Hepatocyte (in vitro differentiated cells): Measurements from ENCODE around the gene KIAA0825. TPM values are rescaled to one million over a fixed set of nuclear protein-coding genes. Genes with fewer than 3 reads are reported as not detected.

Experiments
- DNase-seq: peaks from one replicate; pipeline ENCODE4 v3.0.0-alpha.2; 2016; ENCODE audit warnings: low spot score
- H2AFZ ChIP-seq: fragments of 200-600 bp; sonication (generic); 2 replicates; pipeline ENCODE4 v1.6.0; 2016; ENCODE audit warnings: antibody characterized with exemption, mild to moderate bottlenecking
- H3K27ac ChIP-seq: fragments of 200-600 bp; sonication (generic); 2 replicates; pipeline ENCODE4 v1.5.1; 2016; ENCODE audit warnings: mild to moderate bottlenecking
- H3K27me3 ChIP-seq: fragments of 200-600 bp; sonication (generic); 2 replicates; pipeline ENCODE4 v1.6.1; 2016
- H3K36me3 ChIP-seq: fragments of 200-600 bp; sonication (generic); replicated peaks from 2 replicates; pipeline ENCODE4 v1.5.1; 2016; ENCODE audit warnings: low read depth; ENCODE audit not compliant: insufficient read depth
- H3K4me1 ChIP-seq: fragments of 200-600 bp; sonication (generic); 2 replicates; pipeline ENCODE4 v1.5.1; 2016; ENCODE audit warnings: mild to moderate bottlenecking, moderate library complexity; ENCODE audit not compliant: insufficient read depth
- H3K4me2 ChIP-seq: fragments of 200-600 bp; sonication (generic); 2 replicates; pipeline ENCODE4 v1.6.0; 2016
- H3K4me3 ChIP-seq: fragments of 200-600 bp; sonication (generic); 2 replicates; pipeline ENCODE4 v1.5.1; 2016; ENCODE audit warnings: mild to moderate bottlenecking
- H3K79me2 ChIP-seq: fragments of 200-600 bp; sonication (generic); 2 replicates; pipeline ENCODE4 v1.6.0; 2017; ENCODE audit warnings: mild to moderate bottlenecking
- H3K9me2 ChIP-seq: fragments of 200-600 bp; sonication (generic); replicated peaks from 2 replicates; pipeline ENCODE4 v1.6.0; 2017; ENCODE audit warnings: mild to moderate bottlenecking; ENCODE audit not compliant: insufficient read depth
- H3K9me3 ChIP-seq: fragments of 200-600 bp; sonication (generic); 2 replicates; pipeline ENCODE4 v1.5.1; 2016; ENCODE audit warnings: low read depth, mild to moderate bottlenecking
- H4K20me1 ChIP-seq: fragments of 200-600 bp; sonication (generic); 2 replicates; pipeline ENCODE4 v1.6.0; 2016; ENCODE audit warnings: mild to moderate bottlenecking; ENCODE audit not compliant: insufficient read depth, poor library complexity, severe bottlenecking
- CTCF ChIP-seq: fragments of 200-600 bp; sonication (generic); IDR thresholded peaks from 2 replicates; pipeline ENCODE4 v1.5.1; 2016; ENCODE audit warnings: antibody characterized with exemption, mild to moderate bottlenecking; ENCODE audit not compliant: poor library complexity
- EZH2 ChIP-seq: fragments of 200-600 bp; sonication (generic); IDR thresholded peaks from 2 replicates; pipeline ENCODE4 v1.6.1; 2016; ENCODE audit warnings: antibody characterized with exemption, mild to moderate bottlenecking, borderline replicate concordance
- EZH2phosphoT487 ChIP-seq: fragments of 200-600 bp; sonication (generic); IDR thresholded peaks from one replicate; pipeline ENCODE4 v1.6.1; 2018; ENCODE audit warnings: antibody characterized with exemption, mild to moderate bottlenecking, low read depth, moderate library complexity; ENCODE audit not compliant: unreplicated experiment, severe bottlenecking
- WGBS: methylation state at CpG from one replicate; pipeline ENCODE4 v1.1.6; 2016; ENCODE audit warnings: low lambda C conversion rate; ENCODE audit errors: missing lambda C conversion rate; 5-methylcytosine and 5-hydroxymethylcytosine counted together
- polyA plus RNA-seq: library from polyadenylated mRNA; unstranded; fragments of >200 nt; fragmentation: Nextera tagmentation; extraction: Ambion mirVana; gene quantifications from 2 replicates; pipeline ENCODE4 v1.2.1, GENCODE V29; 2016
- total RNA-seq: library from RNA; depleted of rRNA; stranded (reverse); fragments of >200 nt; gene quantifications from 2 replicates; pipeline ENCODE4 v1.2.3, GENCODE V29; 2014

Gene KIAA0825
- total and polyA plus RNA-seq, 2 experiments from 2014 or later, result 2.1 to 4.5 TPM

- Histone ChIP-seq H3K36me3 (no peaks in the 10 kb centered on the region), H3K27ac (no peak overlapping the region), H2AFZ (no peak overlapping the region), H3K79me2 (no peaks in the 10 kb centered on the region), H4K20me1 (no peaks in the 10 kb centered on the region), H3K4me3 (no peak overlapping the region), H3K4me2 (no peak overlapping the region), H3K27me3 (no peaks in the 10 kb centered on the region), H3K4me1 (no peaks in the 10 kb centered on the region), H3K9me2 (no peaks in the 10 kb centered on the region), H3K9me3 (no peaks in the 10 kb centered on the region)
- no peak for TF ChIP-seq CTCF
- no peak for TF ChIP-seq EZH2
- TF ChIP-seq EZH2phosphoT487, result no peak
- no peak for DNase-seq
- 81% methylated on average over 7 of the region's 7 CpGs for WGBS
Measured at GRCh38 chr5:94314460-94315131, 303.8 kb downstream of the KIAA0825 start.

- WGBS, result 86% methylated on average over 3 of the region's 3 CpGs
- no peaks in the 10 kb centered on the region for H3K79me2 ChIP-seq
- no peak for DNase-seq
Measured at GRCh38 chr5:94313696-94314095, 304.7 kb downstream of the KIAA0825 start.

GRCh38 chr5:94313188-94313587 is 305.2 kb downstream of the KIAA0825 start:
- DNase-seq, result no peak
- Histone ChIP-seq H3K79me2 (no peaks in the 10 kb centered on the region), H3K4me3 (no peak overlapping the region)

More at GRCh38 chr5:94313696-94314095, 304.7 kb downstream of the KIAA0825 start:
- no peaks in the 10 kb centered on the region for H3K4me1 ChIP-seq
- no peaks in the 10 kb centered on the region for H3K27me3 ChIP-seq
- TF ChIP-seq CTCF (no peak), EZH2 (no peak), EZH2phosphoT487 (no peak)
- H3K27ac ChIP-seq, result no peak overlapping the region
- no peak overlapping the region for H3K4me2 ChIP-seq
- no peaks in the 10 kb centered on the region for H3K9me2 ChIP-seq
- no peaks in the 10 kb centered on the region for H4K20me1 ChIP-seq
- H3K9me3 ChIP-seq, result no peaks in the 10 kb centered on the region
- H2AFZ ChIP-seq, result no peak overlapping the region
- H3K36me3 ChIP-seq, result no peaks in the 10 kb centered on the region
- no peak overlapping the region for H3K4me3 ChIP-seq

More at GRCh38 chr5:94313188-94313587, 305.2 kb downstream of the KIAA0825 start:
- H3K36me3 ChIP-seq, result no peaks in the 10 kb centered on the region
- H4K20me1 ChIP-seq, result no peaks in the 10 kb centered on the region
- 81% methylated on average over 3 of the region's 3 CpGs for WGBS
- H3K9me2 ChIP-seq, result no peaks in the 10 kb centered on the region
- H3K4me2 ChIP-seq, result no peak overlapping the region
- H3K27ac ChIP-seq, result no peak overlapping the region
- no peaks in the 10 kb centered on the region for H3K27me3 ChIP-seq
- no peaks in the 10 kb centered on the region for H3K9me3 ChIP-seq
- H3K4me1 ChIP-seq, result no peaks in the 10 kb centered on the region
- TF ChIP-seq CTCF, result no peak
- no peak for TF ChIP-seq EZH2
- TF ChIP-seq EZH2phosphoT487, result no peak
- H2AFZ ChIP-seq, result no peak overlapping the region
